NCI-H748 treated with DMSO at 0.1 percent for 48 hours (cell line): Measurements from ENCODE around the gene THOC2.
"Not testable (repeated sequence)": the region's sequence is repeated elsewhere in the genome, so short reads cannot be mapped to it uniquely, and the experiment has no call there.

Source experiments
- DNase-seq: peaks from one replicate; lab custom pipeline; 2025; lab: John Stamatoyannopoulos, UW

The THOC2 gene

GRCh38 chrX:123732670-123733363 lies at the start of gene THOC2:
THOC2 (minus strand) TSS chrX:123733052; CDS start chrX:123733022, 30 bp downstream.
- DNase-seq: peak; percentile 72

- DNase-seq: not testable (repeated sequence)
Measured at GRCh38 chrX:123781786-123782185, 48.9 kb upstream of the THOC2 start.

GRCh38 chrX:123779908-123780396 lies 47.1 kb upstream of the THOC2 start:
- DNase-seq: no peak

- DNase-seq: no peak
Measured at GRCh38 chrX:123773258-123773988, 40.6 kb upstream of the THOC2 start.

- no peak for DNase-seq
Measured at GRCh38 chrX:123771449-123772064, 38.7 kb upstream of the THOC2 start.

GRCh38 chrX:123764967-123765871 lies 32.4 kb upstream of the THOC2 start:
- peak; percentile 72 for DNase-seq

- DNase-seq: not testable (repeated sequence)
Measured at GRCh38 chrX:123759849-123760248, 27.0 kb upstream of the THOC2 start.

GRCh38 chrX:123757794-123758193 lies 24.9 kb upstream of the THOC2 start:
- DNase-seq: not testable (repeated sequence)

- no peak for DNase-seq
Measured at GRCh38 chrX:123756320-123756719, 23.5 kb upstream of the THOC2 start.

- no peak for DNase-seq
Measured at GRCh38 chrX:123755107-123755506, 22.3 kb upstream of the THOC2 start.

- no peak for DNase-seq
Measured at GRCh38 chrX:123753656-123754350, 21.0 kb upstream of the THOC2 start.

GRCh38 chrX:123749643-123750042 lies 16.8 kb upstream of the THOC2 start:
- no peak for DNase-seq

- DNase-seq: no peak
Measured at GRCh38 chrX:123745511-123745910, 12.7 kb upstream of the THOC2 start.

GRCh38 chrX:123743312-123743711 lies 10.5 kb upstream of the THOC2 start:
- no peak for DNase-seq

- DNase-seq: no peak
Measured at GRCh38 chrX:123742440-123742839, 9.6 kb upstream of the THOC2 start.

- no peak for DNase-seq
Measured at GRCh38 chrX:123740536-123740935, 7.7 kb upstream of the THOC2 start.

GRCh38 chrX:123740006-123740405 lies 7.2 kb upstream of the THOC2 start:
- DNase-seq: no peak

GRCh38 chrX:123739474-123739873 lies 6.6 kb upstream of the THOC2 start:
- DNase-seq: no peak

- DNase-seq: no peak
Measured at GRCh38 chrX:123738378-123738940, 5.6 kb upstream of the THOC2 start.

GRCh38 chrX:123736333-123736921 lies 3.6 kb upstream of the THOC2 start:
- DNase-seq: no peak
